Tibial nerve (tissue), 4 donors: ENCODE results near the gene TARDBP. TPM values are rescaled to one million over a fixed set of nuclear protein-coding genes. Genes with fewer than 3 reads are reported as not detected.
A peak's percentile ranks its signal among the peaks of the same experiment; 100 is the strongest.

Experiments
- DNase-seq, 2 donors: peaks; one replicate each; pipeline ENCODE4 v3.0.0-alpha.2; 2019; ENCODE audit warnings: low spot score in 2 of 2
- H3K27ac ChIP-seq, 4 donors: fragments of 200-600 bp; sonication (generic) in 3 of 4; one replicate each; pipeline ENCODE4 v1.5.1; 2017 to 2019; ENCODE audit warnings: mild to moderate bottlenecking in 1 of 4
- H3K27me3 ChIP-seq, 2 donors: fragments of 200-600 bp; sonication (generic) in 1 of 2; one replicate each; pipeline versions ENCODE4 v1.5.1 to v1.6.0; 2017 to 2019
- H3K36me3 ChIP-seq, 3 donors: fragments of 200-600 bp; sonication (generic); one replicate each; pipeline ENCODE4 v1.5.1; 2018 to 2019
- H3K4me1 ChIP-seq, 4 donors: fragments of 200-600 bp; sonication (generic) in 3 of 4; one replicate each; pipeline ENCODE4 v1.5.1; 2017 to 2019
- H3K4me3 ChIP-seq, 4 donors: fragments of 200-600 bp; sonication (generic) in 3 of 4; one replicate each; pipeline ENCODE4 v1.5.1; 2017 to 2019; ENCODE audit warnings: mild to moderate bottlenecking in 1 of 4, moderate library complexity in 1 of 4
- H3K9me3 ChIP-seq, 4 donors: fragments of 200-600 bp; sonication (generic) in 3 of 4; one replicate each; pipeline ENCODE4 v1.5.1; 2017 to 2019
- CTCF ChIP-seq, 5 experiments: fragments of 200-600 bp in 3 of 5; fragments of 450-650 bp in 2 of 5; sonication (generic) in 3 of 5; IDR thresholded peaks; one replicate each; pipeline ENCODE4 v1.5.1; 2016 to 2019; ENCODE audit warnings: antibody characterized with exemption in 5 of 5, mild to moderate bottlenecking in 3 of 5, moderate library complexity in 2 of 5
- EP300 ChIP-seq, 2 donors: sonication (generic); formaldehyde crosslinking; IDR thresholded peaks; one replicate each; pipeline ENCODE4 v1.6.1; 2017; ENCODE audit warnings: antibody characterized with exemption in 2 of 2, mild to moderate bottlenecking in 1 of 2
- POLR2A ChIP-seq, 2 donors: fragments of 450-650 bp; IDR thresholded peaks; one replicate each; pipeline ENCODE4 v1.6.1; 2017; ENCODE audit warnings: antibody characterized with exemption in 2 of 2, mild to moderate bottlenecking in 2 of 2, moderate library complexity in 2 of 2
- WGBS, 2 donors: methylation state at CpG; one replicate each; pipeline ENCODE4 v1.1.5; 2018; 5-methylcytosine and 5-hydroxymethylcytosine counted together
- total RNA-seq, 4 donors: library from RNA; depleted of rRNA; stranded (reverse); fragments of >200 nt; gene quantifications; one replicate each; pipeline ENCODE4 v1.1.0, GENCODE V29; 2016

The TARDBP gene
- total RNA-seq, 4 donors from 2014 or later: 165 to 237 (median 171) TPM

- Histone ChIP-seq H3K4me1 (peaks cover 0 to 24% (median 7%) of the 10 kb centered on the region in 4 donors), H3K36me3 (peaks cover 0 to 46% (median 8%) of the 10 kb centered on the region in 3 donors), H3K27ac (no peak overlapping the region), H3K27me3 (no peaks in the 10 kb centered on the region), H3K9me3 (no peaks in the 10 kb centered on the region), H3K4me3 (no peak overlapping the region)
- WGBS, 2 donors: 77 to 84% methylated on average over 2 to 7 of the region's 7 CpGs
- TF ChIP-seq CTCF (IDR thresholded peaks at IDR 0.05) (no peak), EP300 (IDR thresholded peaks at IDR 0.05) (no peak), POLR2A (IDR thresholded peaks at IDR 0.05) (no peak)
- no peak for DNase-seq
Observed at GRCh38 chr1:11054181-11054580, 41.7 kb downstream of the TARDBP start.

GRCh38 chr1:11054666-11055065 lies 42.2 kb downstream of the TARDBP start:
- no peaks in the 10 kb centered on the region for H3K9me3 ChIP-seq
- no peak overlapping the region for H3K4me3 ChIP-seq
- peaks cover 0 to 46% (median 8%) of the 10 kb centered on the region in 3 donors for H3K36me3 ChIP-seq
- no peak overlapping the region for H3K27ac ChIP-seq
- H3K4me1 ChIP-seq: peaks cover 0 to 28% (median 8%) of the 10 kb centered on the region in 4 donors
- no peak for TF ChIP-seq EP300 (IDR thresholded peaks at IDR 0.05)
- no peak for TF ChIP-seq POLR2A (IDR thresholded peaks at IDR 0.05)
- TF ChIP-seq CTCF (IDR thresholded peaks at IDR 0.05): no peak
- no peak for DNase-seq
- no peaks in the 10 kb centered on the region for H3K27me3 ChIP-seq
- WGBS, 2 donors: 80 to 85% methylated on average over 17 to 18 of the region's 22 CpGs

- no peak for DNase-seq
- Histone ChIP-seq H3K36me3 (peaks cover 0 to 46% (median 8%) of the 10 kb centered on the region in 3 donors), H3K4me1 (peaks cover 0 to 30% (median 11%) of the 10 kb centered on the region in 4 donors), H3K4me3 (no peak overlapping the region), H3K27me3 (no peaks in the 10 kb centered on the region), H3K9me3 (no peaks in the 10 kb centered on the region), H3K27ac (no peak overlapping the region)
- 87 to 91% methylated on average over 6 to 7 of the region's 12 CpGs for WGBS, 2 donors
- TF ChIP-seq POLR2A (IDR thresholded peaks at IDR 0.05) (no peak), CTCF (IDR thresholded peaks at IDR 0.05) (no peak), EP300 (IDR thresholded peaks at IDR 0.05) (no peak)
Observed at GRCh38 chr1:11055676-11056075, 43.2 kb downstream of the TARDBP start.

- Histone ChIP-seq H3K9me3 (no peaks in the 10 kb centered on the region), H3K4me3 (no peak overlapping the region), H3K27ac (no peak overlapping the region), H3K36me3 (peaks cover 0 to 46% (median 8%) of the 10 kb centered on the region in 3 donors), H3K4me1 (peaks cover 0 to 38% (median 18%) of the 10 kb centered on the region in 4 donors), H3K27me3 (no peaks in the 10 kb centered on the region)
- WGBS, 2 donors: 76 to 81% methylated on average over 5 to 7 of the region's 7 CpGs
- DNase-seq: no peak
- TF ChIP-seq EP300 (IDR thresholded peaks at IDR 0.05) (no peak), POLR2A (IDR thresholded peaks at IDR 0.05) (no peak)
Observed at GRCh38 chr1:11056504-11056903, 44.0 kb downstream of the TARDBP start.

GRCh38 chr1:11057477-11057876 lies 45.0 kb downstream of the TARDBP start:
- H3K4me3 ChIP-seq: peak overlapping the region in 1 of 4 donors; percentile 100
- H3K27ac ChIP-seq: no peak overlapping the region
- peaks cover 0 to 46% (median 8%) of the 10 kb centered on the region in 3 donors for H3K36me3 ChIP-seq
- peaks cover 0 to 48% (median 21%) of the 10 kb centered on the region in 4 donors for H3K4me1 ChIP-seq
- DNase-seq: no peak
- TF ChIP-seq EP300 (IDR thresholded peaks at IDR 0.05): no peak
- no peak for TF ChIP-seq CTCF (IDR thresholded peaks at IDR 0.05)
- no peak for TF ChIP-seq POLR2A (IDR thresholded peaks at IDR 0.05)
- WGBS, 2 donors: 90 to 91% methylated on average over 8 of the region's 8 CpGs
- no peaks in the 10 kb centered on the region for H3K9me3 ChIP-seq
- H3K27me3 ChIP-seq: no peaks in the 10 kb centered on the region
